ENCODE results near the gene C1orf116.
"Not testable (repeated sequence)": the region's sequence is repeated elsewhere in the genome, so short reads cannot be mapped to it uniquely, and the experiment has no call there.

Gene C1orf116

DNA sequence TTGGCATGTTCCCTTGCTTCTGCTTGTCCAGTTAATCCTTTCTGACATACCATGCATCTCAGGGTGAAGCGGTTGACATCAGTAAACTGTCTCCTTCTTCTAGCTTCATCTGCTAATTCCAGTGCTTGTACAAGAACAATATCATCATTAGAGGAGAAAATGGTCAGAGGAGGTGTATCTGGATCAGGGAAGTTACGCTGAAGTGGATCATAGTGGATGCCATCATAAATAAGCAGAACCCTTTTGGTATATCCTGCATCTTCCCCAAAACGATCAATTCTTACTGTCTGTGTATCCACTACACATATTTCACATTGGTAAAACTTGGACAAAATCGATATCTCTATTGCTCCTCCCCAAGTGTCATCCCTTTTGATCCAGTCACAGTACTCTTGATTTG is 16.5 kb upstream of the C1orf116 start:
- H3K4me1 ChIP-seq (ENCODE audit: control insufficient read depth, insufficient read depth, low read length): peaks cover 49% of the 10 kb centered on the region
- H3K36me3 ChIP-seq (ENCODE audit: control insufficient read depth, insufficient read depth, low read length, severe bottlenecking): peaks cover 15% of the 10 kb centered on the region
- H3K9ac ChIP-seq (ENCODE audit: low read length): no peak overlapping the region
- H3K9me3 ChIP-seq (ENCODE audit: control insufficient read depth, low read length): no peaks in the 10 kb centered on the region
- no peak for DNase-seq (ENCODE audit: low read depth)
- peak overlapping the region; percentile 99 for H3K4me3 ChIP-seq (ENCODE audit: low read length)
- H3K27me3 ChIP-seq (replicated peaks; ENCODE audit: control insufficient read depth, insufficient read depth, low read length): no peaks in the 10 kb centered on the region

DNA sequence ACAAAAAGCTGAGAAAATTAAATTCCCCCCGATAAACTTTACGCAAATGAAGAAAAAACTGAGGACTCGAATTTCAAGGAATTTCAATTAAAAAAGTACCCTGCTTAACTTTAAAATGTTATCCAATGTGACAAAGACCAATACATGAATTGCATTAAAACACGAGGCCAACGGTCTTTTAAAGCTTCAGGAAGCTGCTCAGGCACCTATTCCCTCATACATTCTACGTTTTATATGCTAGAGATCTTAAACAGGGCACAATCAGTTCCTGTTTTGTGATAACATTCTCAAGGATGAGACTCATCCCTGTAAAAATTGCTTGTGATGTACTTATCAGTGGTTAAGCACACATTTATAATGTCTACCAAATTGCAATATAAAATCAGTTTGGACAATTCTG is 15.5 kb upstream of the C1orf116 start:
- H3K4me3 ChIP-seq (ENCODE audit: low read length): no peak overlapping the region
- no peak for DNase-seq (ENCODE audit: low read depth)
- H3K36me3 ChIP-seq (ENCODE audit: control insufficient read depth, insufficient read depth, low read length, severe bottlenecking): peaks cover 15% of the 10 kb centered on the region
- H3K4me1 ChIP-seq (ENCODE audit: control insufficient read depth, insufficient read depth, low read length): peaks cover 49% of the 10 kb centered on the region
- H3K9me3 ChIP-seq (ENCODE audit: control insufficient read depth, low read length): no peaks in the 10 kb centered on the region
- no peaks in the 10 kb centered on the region for H3K27me3 ChIP-seq (replicated peaks; ENCODE audit: control insufficient read depth, insufficient read depth, low read length)
- H3K9ac ChIP-seq (ENCODE audit: low read length): no peak overlapping the region

DNA sequence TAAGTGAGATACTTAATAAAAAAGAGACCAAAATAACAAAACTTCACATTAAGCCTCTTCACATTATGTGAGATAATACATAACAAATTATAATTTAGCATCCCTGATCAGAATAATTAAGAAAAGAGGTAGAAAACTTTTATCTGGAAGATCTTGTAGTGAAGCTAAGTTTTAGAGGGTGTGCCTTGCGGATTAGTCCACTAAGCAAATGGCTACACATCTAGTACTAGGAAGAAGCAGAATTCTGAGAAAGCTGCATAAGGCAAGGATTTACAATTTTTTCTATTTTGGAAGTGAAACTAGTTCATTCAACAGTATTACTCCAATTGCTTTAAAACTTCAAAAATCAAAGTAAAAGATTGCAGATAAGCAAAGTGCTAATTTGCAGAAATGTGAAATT is 14.9 kb upstream of the C1orf116 start:
- DNase-seq (ENCODE audit: low read depth): no peak
- Histone ChIP-seq H3K9me3 (ENCODE audit: control insufficient read depth, low read length) (no peaks in the 10 kb centered on the region), H3K36me3 (ENCODE audit: control insufficient read depth, insufficient read depth, low read length, severe bottlenecking) (peaks cover 15% of the 10 kb centered on the region), H3K4me1 (ENCODE audit: control insufficient read depth, insufficient read depth, low read length) (peaks cover 48% of the 10 kb centered on the region), H3K4me3 (ENCODE audit: low read length) (no peak overlapping the region), H3K27me3 (replicated peaks; ENCODE audit: control insufficient read depth, insufficient read depth, low read length) (no peaks in the 10 kb centered on the region), H3K9ac (ENCODE audit: low read length) (peak overlapping the region; percentile 40)

DNA sequence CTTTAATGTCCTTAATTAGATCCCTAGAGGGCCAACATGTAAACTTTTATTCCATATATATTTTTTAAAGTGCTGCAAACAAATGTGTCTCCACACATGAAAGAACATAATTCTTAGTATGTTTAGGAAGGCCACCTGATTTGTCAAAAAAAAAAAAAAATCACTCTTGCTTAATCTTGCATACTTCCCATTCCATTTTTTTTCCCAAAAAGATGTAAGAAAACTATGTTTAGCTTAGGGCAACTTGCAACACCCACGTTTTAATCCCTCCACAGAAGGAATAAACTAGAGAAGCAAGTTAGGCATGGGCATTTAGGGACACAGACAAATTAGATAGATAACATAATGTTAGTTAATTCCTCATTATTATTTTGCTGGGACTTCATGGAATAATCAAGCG is 12.9 kb upstream of the C1orf116 start:
- Histone ChIP-seq H3K27me3 (replicated peaks; ENCODE audit: control insufficient read depth, insufficient read depth, low read length) (no peaks in the 10 kb centered on the region), H3K4me1 (ENCODE audit: control insufficient read depth, insufficient read depth, low read length) (peaks cover 34% of the 10 kb centered on the region), H3K4me3 (ENCODE audit: low read length) (no peak overlapping the region), H3K36me3 (ENCODE audit: control insufficient read depth, insufficient read depth, low read length, severe bottlenecking) (peaks cover 15% of the 10 kb centered on the region), H3K9ac (ENCODE audit: low read length) (no peak overlapping the region), H3K9me3 (ENCODE audit: control insufficient read depth, low read length) (no peaks in the 10 kb centered on the region)
- DNase-seq (ENCODE audit: low read depth): peak; percentile 68

DNA sequence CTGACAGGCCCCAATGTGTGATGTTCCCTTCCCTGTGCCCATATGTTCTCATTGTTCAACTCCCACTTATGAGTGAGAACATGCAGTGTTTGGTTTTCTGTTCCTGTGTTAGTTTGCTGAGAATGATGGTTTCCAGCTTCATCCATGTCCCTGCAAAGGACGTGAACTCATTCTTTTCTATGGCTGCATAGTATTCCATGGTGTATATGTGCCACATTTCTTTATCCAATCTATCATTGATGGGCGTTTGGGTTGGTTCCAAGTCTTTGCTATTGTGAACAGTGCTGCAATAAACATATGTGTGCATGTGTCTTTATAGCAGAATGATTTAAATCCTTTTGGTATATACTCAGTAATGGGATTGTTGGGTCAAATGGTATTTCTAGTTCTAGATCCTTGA is 8.8 kb upstream of the C1orf116 start:
- H3K9me3 ChIP-seq (ENCODE audit: control insufficient read depth, low read length); DNase-seq (ENCODE audit: low read depth); H3K36me3 ChIP-seq (ENCODE audit: control insufficient read depth, insufficient read depth, low read length, severe bottlenecking); H3K27me3 ChIP-seq (replicated peaks; ENCODE audit: control insufficient read depth, insufficient read depth, low read length); H3K9ac ChIP-seq (ENCODE audit: low read length); H3K4me3 ChIP-seq (ENCODE audit: low read length): not testable (repeated sequence)
- peaks cover 26% of the 10 kb centered on the region for H3K4me1 ChIP-seq (ENCODE audit: control insufficient read depth, insufficient read depth, low read length)

DNA sequence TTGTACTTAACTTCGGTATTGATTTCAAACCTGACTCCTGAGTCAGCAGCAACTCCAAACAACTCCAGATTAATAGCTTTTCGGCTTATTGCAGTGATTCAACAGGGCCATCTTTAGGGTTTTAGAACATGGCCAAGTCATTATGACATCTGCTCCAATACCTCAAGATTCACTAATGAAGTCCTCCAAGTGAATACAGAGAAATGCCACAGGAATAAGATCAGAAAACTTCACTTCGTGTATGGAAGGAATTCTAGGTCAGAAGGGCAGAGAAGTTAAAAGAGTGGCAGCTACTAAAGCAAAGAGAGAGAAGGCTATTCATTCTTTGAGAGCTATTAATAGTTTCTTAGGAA is 7.6 kb upstream of the C1orf116 start:
- Histone ChIP-seq H3K4me3 (ENCODE audit: low read length) (no peak overlapping the region), H3K4me1 (ENCODE audit: control insufficient read depth, insufficient read depth, low read length) (peaks cover 13% of the 10 kb centered on the region), H3K9me3 (ENCODE audit: control insufficient read depth, low read length) (no peaks in the 10 kb centered on the region), H3K9ac (ENCODE audit: low read length) (no peak overlapping the region), H3K36me3 (ENCODE audit: control insufficient read depth, insufficient read depth, low read length, severe bottlenecking) (no peaks in the 10 kb centered on the region), H3K27me3 (replicated peaks; ENCODE audit: control insufficient read depth, insufficient read depth, low read length) (no peaks in the 10 kb centered on the region)
- DNase-seq (ENCODE audit: low read depth): peak; percentile 52

DNA sequence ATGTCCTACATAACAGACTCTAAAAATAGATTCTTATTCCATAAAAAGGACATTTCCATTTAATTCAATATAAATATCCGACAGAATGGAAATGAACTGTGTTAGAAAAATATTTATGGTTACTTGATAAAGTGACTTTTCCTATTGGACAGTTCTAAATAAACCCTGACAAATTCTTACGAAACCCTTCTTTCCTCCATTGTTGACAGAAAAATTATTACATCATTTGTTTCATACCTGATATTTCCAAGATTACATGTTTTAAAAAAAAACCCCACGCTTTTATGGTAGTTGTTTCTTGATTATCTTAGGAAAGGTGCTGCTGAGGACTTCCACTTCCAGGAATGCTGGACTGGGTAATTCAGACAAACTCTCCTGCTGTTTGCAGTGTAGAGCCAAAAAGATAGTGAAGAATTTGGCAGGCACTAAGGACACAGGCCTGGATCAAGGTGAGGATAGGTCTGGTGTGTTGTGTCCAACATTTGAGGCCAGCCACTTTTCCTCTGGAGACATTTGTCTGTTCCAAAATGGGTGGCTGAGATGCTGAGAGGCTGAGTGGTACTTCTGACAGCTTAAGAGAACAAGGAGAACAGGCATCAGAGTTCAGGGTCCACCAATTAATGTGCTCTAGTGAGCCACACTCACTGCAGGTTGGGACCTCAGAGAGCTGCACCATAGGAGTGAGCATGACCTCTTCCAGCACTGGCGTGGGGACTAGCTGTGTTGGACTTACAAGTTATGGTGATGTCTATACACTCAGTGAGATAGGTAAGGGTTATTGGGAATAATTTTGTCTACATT is 7.0 kb upstream of the C1orf116 start:
- no peaks in the 10 kb centered on the region for H3K27me3 ChIP-seq (replicated peaks; ENCODE audit: control insufficient read depth, insufficient read depth, low read length)
- no peak overlapping the region for H3K4me3 ChIP-seq (ENCODE audit: low read length)
- no peak overlapping the region for H3K9ac ChIP-seq (ENCODE audit: low read length)
- no peaks in the 10 kb centered on the region for H3K9me3 ChIP-seq (ENCODE audit: control insufficient read depth, low read length)
- no peak for DNase-seq (ENCODE audit: low read depth)
- H3K4me1 ChIP-seq (ENCODE audit: control insufficient read depth, insufficient read depth, low read length): peaks cover 11% of the 10 kb centered on the region
- no peaks in the 10 kb centered on the region for H3K36me3 ChIP-seq (ENCODE audit: control insufficient read depth, insufficient read depth, low read length, severe bottlenecking)

DNA sequence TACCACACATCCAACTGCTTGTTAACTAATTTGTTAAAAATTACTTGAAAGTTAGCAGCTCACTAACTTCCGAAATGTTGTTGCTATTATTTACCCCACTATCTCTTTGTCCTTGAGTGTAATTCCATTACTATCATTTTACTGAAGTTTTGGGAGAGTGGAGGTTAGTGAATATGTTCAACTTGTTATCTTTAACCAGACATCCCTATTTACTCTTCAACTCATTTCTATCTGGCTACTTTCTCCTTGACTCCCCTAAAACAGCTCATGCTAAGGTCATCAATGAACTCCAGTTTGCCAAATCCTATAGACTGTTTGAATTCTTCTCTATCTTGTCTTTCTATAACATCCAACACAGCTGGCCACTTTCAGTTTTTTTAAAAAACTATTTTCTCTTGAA is 4.3 kb upstream of the C1orf116 start:
- Histone ChIP-seq H3K9ac (ENCODE audit: low read length) (no peak overlapping the region), H3K4me3 (ENCODE audit: low read length) (no peak overlapping the region), H3K4me1 (ENCODE audit: control insufficient read depth, insufficient read depth, low read length) (peaks cover 11% of the 10 kb centered on the region), H3K36me3 (ENCODE audit: control insufficient read depth, insufficient read depth, low read length, severe bottlenecking) (no peaks in the 10 kb centered on the region), H3K9me3 (ENCODE audit: control insufficient read depth, low read length) (no peaks in the 10 kb centered on the region), H3K27me3 (replicated peaks; ENCODE audit: control insufficient read depth, insufficient read depth, low read length) (no peaks in the 10 kb centered on the region)
- no peak for DNase-seq (ENCODE audit: low read depth)

DNA sequence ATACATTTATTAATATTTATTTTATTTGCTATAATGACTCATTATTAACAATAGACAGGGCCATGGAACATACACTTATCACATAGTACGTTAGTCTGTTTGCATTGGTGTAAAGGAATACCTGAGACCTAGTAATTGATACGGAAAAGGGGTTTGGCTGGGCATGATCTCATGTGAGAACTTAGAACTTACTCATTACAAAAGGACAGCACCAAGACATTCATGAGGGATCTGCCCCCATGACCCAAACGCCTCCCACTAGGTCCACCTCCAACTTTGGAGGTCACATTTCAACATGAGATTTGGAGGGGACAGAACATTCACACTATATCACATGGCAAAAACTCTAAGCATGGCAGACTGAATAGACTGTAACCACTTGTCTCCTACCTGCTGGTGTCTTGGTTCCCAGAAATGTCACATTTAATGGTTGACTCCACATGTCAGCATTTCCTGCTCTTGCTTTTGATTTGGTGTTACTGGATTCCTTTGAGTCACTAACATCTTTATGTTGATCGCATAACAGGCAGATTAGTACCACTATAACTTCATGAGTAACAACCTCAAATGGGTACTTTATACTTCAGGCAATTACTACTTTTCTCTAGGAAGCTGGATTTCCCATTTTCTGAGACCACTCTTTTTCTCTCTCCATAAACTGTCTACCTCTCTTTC is 3.5 kb upstream of the C1orf116 start:
- Histone ChIP-seq H3K4me1 (ENCODE audit: control insufficient read depth, insufficient read depth, low read length) (peaks cover 11% of the 10 kb centered on the region), H3K9ac (ENCODE audit: low read length) (no peak overlapping the region), H3K36me3 (ENCODE audit: control insufficient read depth, insufficient read depth, low read length, severe bottlenecking) (no peaks in the 10 kb centered on the region), H3K27me3 (replicated peaks; ENCODE audit: control insufficient read depth, insufficient read depth, low read length) (no peaks in the 10 kb centered on the region), H3K9me3 (ENCODE audit: control insufficient read depth, low read length) (no peaks in the 10 kb centered on the region), H3K4me3 (ENCODE audit: low read length) (no peak overlapping the region)
- DNase-seq (ENCODE audit: low read depth): no peak

DNA sequence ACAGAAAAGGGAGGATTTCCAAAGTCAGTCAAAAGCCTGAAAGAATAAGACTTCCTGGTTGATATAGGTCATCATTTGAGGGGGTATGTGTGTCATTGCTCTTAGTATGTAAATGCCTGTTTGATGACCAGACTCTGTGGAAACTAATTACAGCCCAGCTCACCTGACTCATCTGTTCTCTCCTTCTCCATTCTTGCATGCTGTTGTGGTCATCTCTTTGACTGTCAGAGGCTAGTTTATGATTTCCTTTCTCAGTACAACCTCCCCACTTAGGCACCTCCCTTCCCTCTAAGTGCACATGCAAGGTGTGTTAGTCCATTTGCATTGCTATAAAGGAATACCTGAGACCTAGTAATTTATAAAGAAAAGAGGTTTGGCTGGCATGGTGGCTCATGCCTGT is 2.4 kb upstream of the C1orf116 start:
- Histone ChIP-seq H3K36me3 (ENCODE audit: control insufficient read depth, insufficient read depth, low read length, severe bottlenecking) (no peaks in the 10 kb centered on the region), H3K9me3 (ENCODE audit: control insufficient read depth, low read length) (no peaks in the 10 kb centered on the region), H3K4me3 (ENCODE audit: low read length) (no peak overlapping the region), H3K9ac (ENCODE audit: low read length) (no peak overlapping the region), H3K4me1 (ENCODE audit: control insufficient read depth, insufficient read depth, low read length) (peaks cover 5% of the 10 kb centered on the region), H3K27me3 (replicated peaks; ENCODE audit: control insufficient read depth, insufficient read depth, low read length) (no peaks in the 10 kb centered on the region)
- peak; percentile 24 for DNase-seq (ENCODE audit: low read depth)

DNA sequence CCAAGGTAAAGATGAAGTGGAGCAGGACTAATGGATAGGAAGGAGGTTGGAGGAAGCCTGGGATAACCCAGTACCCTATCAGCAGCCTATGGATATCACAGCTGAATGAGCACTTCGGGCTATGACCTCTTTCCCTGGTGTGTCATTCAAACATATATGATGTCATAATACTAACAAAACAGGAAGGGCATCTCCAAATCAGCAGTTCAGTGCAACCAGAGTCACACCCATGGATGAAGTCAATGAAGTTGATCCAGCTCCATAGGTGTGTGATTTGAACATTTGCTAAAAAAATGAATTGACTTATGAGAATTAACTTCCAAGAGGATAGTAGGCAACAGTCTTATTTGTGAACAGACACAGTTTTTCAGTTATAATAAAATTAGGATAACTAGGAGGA is 1.7 kb upstream of the C1orf116 start:
- H3K4me3 ChIP-seq (ENCODE audit: low read length): no peak overlapping the region
- no peaks in the 10 kb centered on the region for H3K27me3 ChIP-seq (replicated peaks; ENCODE audit: control insufficient read depth, insufficient read depth, low read length)
- no peak for DNase-seq (ENCODE audit: low read depth)
- H3K9me3 ChIP-seq (ENCODE audit: control insufficient read depth, low read length): no peaks in the 10 kb centered on the region
- H3K9ac ChIP-seq (ENCODE audit: low read length): no peak overlapping the region
- no peaks in the 10 kb centered on the region for H3K36me3 ChIP-seq (ENCODE audit: control insufficient read depth, insufficient read depth, low read length, severe bottlenecking)
- H3K4me1 ChIP-seq (ENCODE audit: control insufficient read depth, insufficient read depth, low read length): no peaks in the 10 kb centered on the region
